H1 (cell line): Measurements from ENCODE around the gene CD84. TPM values are rescaled to one million over a fixed set of nuclear protein-coding genes. Genes with fewer than 3 reads are reported as not detected.
"Not testable (repeated sequence)": the region's sequence is repeated elsewhere in the genome, so short reads cannot be mapped to it uniquely, and the experiment has no call there.

Experiments
- CTCF ChIA-PET: fragments of 300-600 bp; sonication (Branson Sonifier 250); formaldehyde crosslinking; loops from one replicate; lab custom pipeline; 2021; ENCODE audit not compliant: partially characterized antibody; lab: Charles Lee
- POLR2A ChIA-PET: fragments of 300-600 bp; sonication (Branson Sonifier 250); formaldehyde crosslinking; loops from one replicate; lab custom pipeline; 2021; ENCODE audit warnings: inconsistent platforms; ENCODE audit not compliant: partially characterized antibody; lab: Charles Lee
- DNase-seq, 2 experiments: peaks; one replicate each; pipeline versions ENCODE4 v3.0.0 to v3.0.0-alpha.2; 2010 to 2022; ENCODE audit warnings: low spot score in 2 of 2, low read depth in 1 of 2, mixed read lengths in 1 of 2
- FAIRE-seq: peaks from 2 replicates; lab custom pipeline; 2011; peaks lifted over from hg19 to GRCh38; lab: Jason Lieb, UNC
- H2AFZ ChIP-seq: 2 replicates; pipeline ENCODE4 v1.8.1; 2012; ENCODE audit warnings: low read length, inconsistent platforms
- H2AK5ac ChIP-seq: 2 replicates; pipeline ENCODE4 v1.6.1; 2013; ENCODE audit warnings: low read depth, low read length
- H2BK120ac ChIP-seq: replicated peaks from 2 replicates; pipeline ENCODE3; 2013; ENCODE audit warnings: low read depth, low read length, inconsistent platforms
- H2BK12ac ChIP-seq: 2 replicates; pipeline ENCODE4 v1.6.1; 2013; ENCODE audit warnings: low read depth, low read length
- H2BK15ac ChIP-seq: 2 replicates; pipeline ENCODE4 v1.6.1; 2013; ENCODE audit warnings: low read length
- H2BK20ac ChIP-seq: 2 replicates; pipeline ENCODE4 v1.6.1; 2013; ENCODE audit warnings: low read length
- H2BK5ac ChIP-seq: 2 replicates; pipeline ENCODE4 v1.6.1; 2013; ENCODE audit warnings: low read depth, low read length
- H3K14ac ChIP-seq: 2 replicates; pipeline ENCODE4 v1.6.1; 2013; ENCODE audit warnings: inconsistent platforms; ENCODE audit not compliant: insufficient read length
- H3K18ac ChIP-seq: 2 replicates; pipeline ENCODE4 v1.6.1; 2013; ENCODE audit warnings: low read length; ENCODE audit errors: extremely low read depth
- H3K23ac ChIP-seq: 2 replicates; pipeline ENCODE4 v1.6.1; 2013; ENCODE audit warnings: inconsistent platforms; ENCODE audit not compliant: insufficient read length
- H3K23me2 ChIP-seq: 2 replicates; pipeline ENCODE4 v1.6.1; 2013; ENCODE audit warnings: low read depth, low read length
- H3K27ac ChIP-seq: 2 replicates; pipeline ENCODE4 v1.6.1; 2011; ENCODE audit warnings: low read depth, low read length, inconsistent platforms
- H3K27me3 ChIP-seq, 4 experiments: replicated peaks in 1 of 4; 1 replicate in 1 of 4; 2 replicates in 3 of 4; pipeline versions ENCODE4 v1.6.1 to v1.8.1; 2011 to 2013; ENCODE audit warnings: low read length in 3 of 4, mild to moderate bottlenecking in 3 of 4, inconsistent platforms in 2 of 4, mixed read lengths in 2 of 4, moderate library complexity in 1 of 4; ENCODE audit not compliant: control insufficient read depth in 3 of 4, insufficient read depth in 3 of 4; ENCODE audit errors: extremely low read depth in 1 of 4
- H3K36me3 ChIP-seq, 4 experiments: 2 replicates each; pipeline versions ENCODE4 v1.6.1 to v1.8.1; 2011 to 2013; ENCODE audit warnings: mild to moderate bottlenecking in 4 of 4, low read length in 3 of 4, moderate library complexity in 2 of 4, control low read depth in 1 of 4, inconsistent platforms in 1 of 4; ENCODE audit not compliant: insufficient read depth in 4 of 4, control insufficient read depth in 2 of 4
- H3K4ac ChIP-seq: replicated peaks from 2 replicates; pipeline ENCODE3; 2013; ENCODE audit warnings: low read length, low read depth, mixed read lengths, inconsistent platforms; ENCODE audit not compliant: insufficient read length
- H3K4me1 ChIP-seq, 4 experiments: replicated peaks in 1 of 4; 1 replicate in 1 of 4; 2 replicates in 3 of 4; pipeline versions ENCODE4 v1.6.1 to v1.8.1; 2011 to 2013; ENCODE audit warnings: low read length in 3 of 4, inconsistent platforms in 2 of 4, mixed read lengths in 1 of 4; ENCODE audit not compliant: insufficient read depth in 4 of 4, control insufficient read depth in 3 of 4
- H3K4me2 ChIP-seq, 2 experiments: 2 replicates each; pipeline versions ENCODE4 v1.6.1 to v1.8.1; 2011 to 2013; ENCODE audit warnings: low read depth in 2 of 2, low read length in 2 of 2, control low read depth in 1 of 2, inconsistent platforms in 1 of 2, mild to moderate bottlenecking in 1 of 2; ENCODE audit not compliant: insufficient read depth in 1 of 2
- H3K4me3 ChIP-seq, 4 experiments: fragments of 200-600, 300-600 bp in 1 of 4; sonication (generic), shearing (Covaris generic), sonication (Bioruptor Twin) in 1 of 4; 2 replicates each; pipeline versions ENCODE4 v1.5.1 to v1.8.1; 2011 to 2016; ENCODE audit warnings: low read length in 4 of 4, low read depth in 3 of 4, control low read depth in 2 of 4, inconsistent platforms in 2 of 4, mild to moderate bottlenecking in 2 of 4, mixed read lengths in 1 of 4, moderate library complexity in 1 of 4; ENCODE audit not compliant: insufficient read depth in 2 of 4; ENCODE audit errors: extremely low read depth in 1 of 4
- H3K56ac ChIP-seq: replicated peaks from 2 replicates; pipeline ENCODE3; 2013; ENCODE audit warnings: low read depth, mild to moderate bottlenecking, mixed read lengths, low read length, inconsistent platforms; ENCODE audit not compliant: insufficient read length
- H3K79me1 ChIP-seq: 2 replicates; pipeline ENCODE4 v1.6.1; 2013; ENCODE audit warnings: low read depth, low read length, control low read depth
- H3K79me2 ChIP-seq, 2 experiments: 2 replicates each; pipeline versions ENCODE4 v1.6.1 to v1.8.1; 2012 to 2013; ENCODE audit warnings: low read length in 2 of 2, mild to moderate bottlenecking in 2 of 2, inconsistent platforms in 1 of 2; ENCODE audit not compliant: insufficient read depth in 2 of 2, control insufficient read depth in 1 of 2
- H3K9ac ChIP-seq, 4 experiments: replicated peaks in 1 of 4; 1 replicate in 1 of 4; 2 replicates in 3 of 4; pipeline versions ENCODE4 v1.6.1 to v1.8.1; 2011 to 2013; ENCODE audit warnings: low read depth in 3 of 4, low read length in 3 of 4, control low read depth in 2 of 4, mild to moderate bottlenecking in 2 of 4, moderate library complexity in 2 of 4, inconsistent platforms in 1 of 4; ENCODE audit errors: extremely low read depth in 1 of 4
- H3K9me3 ChIP-seq, 2 experiments: 2 replicates each; pipeline versions ENCODE4 v1.6.1 to v1.8.1; 2012 to 2013; ENCODE audit warnings: mild to moderate bottlenecking in 2 of 2, moderate library complexity in 2 of 2, control low read depth in 1 of 2, inconsistent platforms in 1 of 2, low read depth in 1 of 2, low read length in 1 of 2, mixed read lengths in 1 of 2; ENCODE audit not compliant: insufficient read depth in 2 of 2
- H4K20me1 ChIP-seq, 2 experiments: replicated peaks in 1 of 2; 2 replicates each; pipeline versions ENCODE3 to v1.8.1; 2011 to 2013; ENCODE audit warnings: inconsistent platforms in 2 of 2, low read length in 2 of 2, mild to moderate bottlenecking in 1 of 2; ENCODE audit not compliant: insufficient read depth in 2 of 2, control insufficient read depth in 1 of 2
- H4K5ac ChIP-seq: 2 replicates; pipeline ENCODE4 v1.6.1; 2013; ENCODE audit warnings: low read length, low read depth, mixed read lengths, inconsistent platforms; ENCODE audit not compliant: insufficient read length
- H4K8ac ChIP-seq: 2 replicates; pipeline ENCODE4 v1.8.0; 2013; ENCODE audit warnings: mild to moderate bottlenecking, moderate library complexity, low read length, inconsistent platforms; ENCODE audit not compliant: insufficient read depth; ENCODE audit errors: extremely low read depth
- H4K91ac ChIP-seq: replicated peaks from 2 replicates; pipeline ENCODE3; 2013; ENCODE audit warnings: low read length, mixed read lengths, inconsistent platforms; ENCODE audit not compliant: insufficient read length
- WGBS, 2 experiments: shearing (Covaris generic) in 1 of 2; methylation state at CpG; one replicate each; pipeline versions ENCODE4 v1.1.6 to v1.1.7; 2013 to 2015; ENCODE audit warnings: low lambda C conversion rate in 2 of 2, mixed read lengths in 2 of 2, inconsistent platforms in 1 of 2, low coverage in 1 of 2, missing lambda C conversion rate in 1 of 2; ENCODE audit not compliant: insufficient replicate concordance in 2 of 2, insufficient coverage in 1 of 2, insufficient read length in 1 of 2; ENCODE audit errors: extremely low coverage in 1 of 2, missing lambda C conversion rate in 1 of 2; 5-methylcytosine and 5-hydroxymethylcytosine counted together
- polyA plus RNA-seq, 7 experiments: library from polyadenylated mRNA; depleted of rRNA in 3 of 7; stranded (reverse) in 5 of 7; unstranded in 2 of 7; fragments of >200 nt in 5 of 7; fragments of 200-250 nt in 2 of 7; gene quantifications; 1 replicate in 5 of 7; 2 replicates in 1 of 7; 4 replicates in 1 of 7; pipeline versions ENCODE4 v1.2.1 to v1.2.3, GENCODE V29; 2011 to 2013; ENCODE audit warnings: missing spikeins in 2 of 7, mixed read lengths in 2 of 7
- total RNA-seq: library from RNA; stranded (reverse); fragmentation: NEBNext Ultra II Directional; extraction: Animal tissue kit (Norgen Biotek cat#: 25700); gene quantifications from 2 replicates; pipeline ENCODE4 v1.2.1, GENCODE V29; 2021

CD84 gene
- total and polyA plus RNA-seq, 2 of the 8 experiments (the other 6 are each of a cell fraction or from before 2014, with no cell fraction given) = not detected

- H2BK5ac ChIP-seq, H3K4me3 ChIP-seq, H4K8ac ChIP-seq, FAIRE-seq, DNase-seq, H3K27me3 ChIP-seq, H3K79me2 ChIP-seq, H3K23ac ChIP-seq, H3K4me2 ChIP-seq, H3K14ac ChIP-seq, H3K56ac ChIP-seq, H3K4ac ChIP-seq, H2BK120ac ChIP-seq, H2BK12ac ChIP-seq, H4K5ac ChIP-seq, H3K18ac ChIP-seq, H4K20me1 ChIP-seq, H3K36me3 ChIP-seq, H2AFZ ChIP-seq, H3K9ac ChIP-seq, H3K27ac ChIP-seq, H3K4me1 ChIP-seq, H4K91ac ChIP-seq, H3K23me2 ChIP-seq, H2BK20ac ChIP-seq, H3K79me1 ChIP-seq, H2BK15ac ChIP-seq, H2AK5ac ChIP-seq, POLR2A ChIA-PET: not testable (repeated sequence)
- CTCF ChIA-PET = interaction anchor here (0.7 kb wide), 1 partner anchor 180 kb away, joined by 3 read pairs; no protein-coding TSS in a partner anchor
- peaks cover 6 to 15% of the 10 kb centered on the region in 2 experiments; a peak in 3 of 4 replicates for H3K9me3 ChIP-seq
- WGBS, 2 experiments = 93% methylated on average over 24 of the region's 29 CpGs; no CpG with 5 or more reads in 1 of the 2 experiments
Observed at GRCh38 chr1:160531809-160532556, 47.3 kb downstream of the CD84 start.
